GM23338 (cell line): ENCODE data around the gene HBZ. TPM values are rescaled to one million over a fixed set of nuclear protein-coding genes. Genes with fewer than 3 reads are reported as not detected.
"Not testable (repeated sequence)": the region's sequence is repeated elsewhere in the genome, so short reads cannot be mapped to it uniquely, and the experiment has no call there.

Experiments used
- ATAC-seq: fragments of 200-7000 bp; cut with Tn5 transposase; 3 replicates; pipeline ENCODE4 v1.9.1; 2020
- DNase-seq: peaks from one replicate; pipeline ENCODE4 v3.0.0-alpha.2; 2015; ENCODE audit warnings: low spot score
- H2AFZ ChIP-seq: fragments of 200-600 bp; sonication (generic); 2 replicates; pipeline ENCODE4 v1.8.0; 2016; ENCODE audit warnings: antibody characterized with exemption, mild to moderate bottlenecking, moderate library complexity
- H3F3A ChIP-seq: fragments of 200-600 bp; sonication (generic); replicated peaks from 2 replicates; pipeline ENCODE4 v1.8.0; 2017; ENCODE audit warnings: antibody characterized with exemption, mixed run types, low read depth
- H3K27ac ChIP-seq: fragments of 200-600 bp; sonication (generic); 2 replicates; pipeline ENCODE4 v1.6.1; 2016; ENCODE audit warnings: low read depth
- H3K27me3 ChIP-seq: fragments of 200-600 bp; sonication (generic); 2 replicates; pipeline ENCODE4 v1.8.0; 2016; ENCODE audit warnings: mild to moderate bottlenecking, mixed run types, moderate library complexity; ENCODE audit not compliant: insufficient read depth
- H3K36me3 ChIP-seq: fragments of 200-600 bp; sonication (generic); 2 replicates; pipeline ENCODE4 v1.8.0; 2016; ENCODE audit warnings: mild to moderate bottlenecking; ENCODE audit not compliant: insufficient read depth
- H3K4me1 ChIP-seq: fragments of 200-600 bp; sonication (generic); 2 replicates; pipeline ENCODE4 v1.8.0; 2016; ENCODE audit warnings: mild to moderate bottlenecking, moderate library complexity; ENCODE audit not compliant: insufficient read depth
- H3K4me2 ChIP-seq: fragments of 200-600 bp; sonication (generic); 2 replicates; pipeline ENCODE4 v1.7.1; 2017; ENCODE audit warnings: mixed run types
- H3K4me3 ChIP-seq: fragments of 200-600 bp; sonication (generic); 2 replicates; pipeline ENCODE4 v1.6.1; 2016; ENCODE audit warnings: mixed run types
- H3K79me2 ChIP-seq: fragments of 200-600 bp; sonication (generic); replicated peaks from 2 replicates; pipeline ENCODE4 v1.8.0; 2017; ENCODE audit warnings: mild to moderate bottlenecking; ENCODE audit not compliant: insufficient read depth
- H3K9me2 ChIP-seq: fragments of 200-600 bp; sonication (generic); 2 replicates; pipeline ENCODE4 v1.8.0; 2017; ENCODE audit not compliant: insufficient read depth
- H4K20me1 ChIP-seq: fragments of 200-600 bp; sonication (generic); replicated peaks from 2 replicates; pipeline ENCODE4 v1.8.0; 2017; ENCODE audit warnings: mild to moderate bottlenecking; ENCODE audit not compliant: insufficient read depth
- H3K27ac Mint-ChIP-seq: 2 replicates; pipeline ENCODE4 v1.8.0; 2020; ENCODE audit warnings: inconsistent platforms, mild to moderate bottlenecking, moderate library complexity, mixed read lengths
- H3K27me3 Mint-ChIP-seq: 3 replicates; pipeline ENCODE4 v1.8.0; 2022; ENCODE audit warnings: low read depth, mild to moderate bottlenecking, moderate library complexity, mixed read lengths, inconsistent platforms; ENCODE audit not compliant: insufficient read depth, poor library complexity
- H3K36me3 Mint-ChIP-seq: 3 replicates; pipeline ENCODE4 v1.8.0; 2021; ENCODE audit warnings: low read depth, mild to moderate bottlenecking, inconsistent platforms, moderate library complexity, mixed read lengths
- H3K4me1 Mint-ChIP-seq: 3 replicates; pipeline ENCODE4 v1.8.0; 2020; ENCODE audit warnings: mild to moderate bottlenecking, inconsistent platforms, mixed read lengths
- H3K4me3 Mint-ChIP-seq: 3 replicates; pipeline ENCODE4 v1.8.0; 2021; ENCODE audit warnings: moderate library complexity, mild to moderate bottlenecking, inconsistent platforms, mixed read lengths
- H3K9me3 Mint-ChIP-seq: 3 replicates; pipeline ENCODE4 v1.8.0; 2020; ENCODE audit warnings: moderate library complexity, mild to moderate bottlenecking, inconsistent platforms, mixed read lengths
- EZH2 ChIP-seq: fragments of 200-600 bp; sonication (generic); IDR thresholded peaks from one replicate; pipeline ENCODE4 v1.8.0; 2017; ENCODE audit warnings: antibody characterized with exemption, mild to moderate bottlenecking, low read depth; ENCODE audit not compliant: unreplicated experiment
- STAT1 ChIP-seq: IDR thresholded peaks from one replicate; pipeline ENCODE4 v1.6.1; 2016; ENCODE audit warnings: antibody characterized with exemption; ENCODE audit not compliant: unreplicated experiment
- polyA plus RNA-seq: library from polyadenylated mRNA; unstranded; fragments of >200 nt; fragmentation: Nextera tagmentation; extraction: Ambion mirVana; gene quantifications from 2 replicates; pipeline ENCODE4 v1.2.1, GENCODE V29; 2016
- total RNA-seq: library from RNA; depleted of rRNA; stranded (reverse); fragments of >200 nt; shearing (Covaris generic); gene quantifications from 2 replicates; pipeline ENCODE4 v1.2.3, GENCODE V29; 2014
- TF ChIP-seq, protein P1 (sequence below), 2 experiments: fragments of 200-600 bp in 1 of 2; sonication (generic) in 1 of 2; conservative IDR thresholded peaks; 2 replicates each; pipeline versions ENCODE4 v1.5.1 to v1.6.1; 2016 to 2017; ENCODE audit warnings: antibody characterized with exemption in 2 of 2, low read depth in 2 of 2, mild to moderate bottlenecking in 2 of 2, moderate library complexity in 1 of 2

Gene HBZ
- total and polyA plus RNA-seq, 2 experiments from 2014 or later, result 0.39 TPM; not detected in 1

DNA sequence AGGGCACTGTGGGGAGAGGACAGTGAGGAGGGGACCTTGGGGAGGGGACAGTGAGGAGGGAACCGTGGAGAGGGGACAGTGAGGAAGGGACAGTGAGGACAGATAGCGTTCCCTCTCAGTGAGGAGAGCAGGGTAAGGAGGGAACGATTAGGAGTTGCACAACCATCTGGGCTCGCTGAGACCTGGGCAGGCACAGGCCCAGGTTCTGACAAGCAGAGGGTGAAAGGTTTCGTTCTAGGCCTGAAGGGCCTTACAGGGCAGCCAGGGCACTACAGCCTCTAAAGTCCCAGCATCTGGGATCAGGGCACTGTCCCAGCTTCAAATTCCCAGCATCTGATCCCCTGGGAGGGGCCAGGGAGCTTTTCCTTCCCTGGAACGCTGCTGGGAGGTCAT is 681 bp downstream of the HBZ start:
- Mint-ChIP-seq H3K27me3 (peaks cover 34% of the 10 kb centered on the region), H3K4me3 (peak overlapping the region; percentile 44; the same call in 1 of the 3 replicates)
- not testable (repeated sequence) for H3F3A ChIP-seq, H3K27ac ChIP-seq, H3K36me3 Mint-ChIP-seq, H4K20me1 ChIP-seq, H3K4me3 ChIP-seq, H3K9me2 ChIP-seq, DNase-seq, H3K79me2 ChIP-seq, H3K9me3 Mint-ChIP-seq, H3K4me1 Mint-ChIP-seq, H2AFZ ChIP-seq, H3K27ac Mint-ChIP-seq, H3K4me2 ChIP-seq, H3K4me1 ChIP-seq, ATAC-seq, H3K36me3 ChIP-seq
- peaks cover 70% of the 10 kb centered on the region for H3K27me3 ChIP-seq

GRCh38 chr16:153550-154216 is 1.2 kb downstream of the HBZ start:
- peaks cover 75% of the 10 kb centered on the region for H3K27me3 ChIP-seq
- H3K27ac ChIP-seq, H3K4me1 Mint-ChIP-seq, H3K79me2 ChIP-seq, DNase-seq, H2AFZ ChIP-seq, H4K20me1 ChIP-seq, H3F3A ChIP-seq, H3K9me2 ChIP-seq, H3K36me3 ChIP-seq, H3K36me3 Mint-ChIP-seq, H3K4me3 Mint-ChIP-seq, H3K9me3 Mint-ChIP-seq, H3K4me1 ChIP-seq, H3K27ac Mint-ChIP-seq, H3K4me2 ChIP-seq, H3K4me3 ChIP-seq: not testable (repeated sequence)
- H3K27me3 Mint-ChIP-seq, result peaks cover 32% of the 10 kb centered on the region
- peak; percentile 59 for ATAC-seq

GRCh38 chr16:154217-155030 is 2.0 kb downstream of the HBZ start:
- ATAC-seq (peak; percentile 47), DNase-seq (peak; percentile 69)
- peaks cover 32% of the 10 kb centered on the region for H3K27me3 Mint-ChIP-seq
- H3K36me3 ChIP-seq, result no peaks in the 10 kb centered on the region
- peak overlapping the region; percentile 99 for H2AFZ ChIP-seq
- no peak overlapping the region for H3K27ac ChIP-seq
- peak overlapping the region; percentile 98 for H3K4me2 ChIP-seq
- H3K27ac Mint-ChIP-seq, result no peak overlapping the region
- H3K4me1 Mint-ChIP-seq, result peaks cover 5% of the 10 kb centered on the region; the same call in 2 of the 3 replicates
- 0 out of 2 replicates have a peak, but pooled peaks cover 3% of the 10 kb centered on the region for H4K20me1 ChIP-seq
- H3K4me3 ChIP-seq, result peak overlapping the region; percentile 85
- H3K9me2 ChIP-seq, result no peaks in the 10 kb centered on the region
- peaks cover 77% of the 10 kb centered on the region for H3K27me3 ChIP-seq
- no peaks in the 10 kb centered on the region for H3K79me2 ChIP-seq
- peaks cover 5% of the 10 kb centered on the region; the same call in 1 of the 2 replicates for H3K4me1 ChIP-seq
- peaks cover 4% of the 10 kb centered on the region; the same call in 2 of the 3 replicates for H3K9me3 Mint-ChIP-seq
- H3F3A ChIP-seq, result 0 out of 2 replicates have a peak, but pooled peaks cover 6% of the 10 kb centered on the region
- TF ChIP-seq, protein P1, sequence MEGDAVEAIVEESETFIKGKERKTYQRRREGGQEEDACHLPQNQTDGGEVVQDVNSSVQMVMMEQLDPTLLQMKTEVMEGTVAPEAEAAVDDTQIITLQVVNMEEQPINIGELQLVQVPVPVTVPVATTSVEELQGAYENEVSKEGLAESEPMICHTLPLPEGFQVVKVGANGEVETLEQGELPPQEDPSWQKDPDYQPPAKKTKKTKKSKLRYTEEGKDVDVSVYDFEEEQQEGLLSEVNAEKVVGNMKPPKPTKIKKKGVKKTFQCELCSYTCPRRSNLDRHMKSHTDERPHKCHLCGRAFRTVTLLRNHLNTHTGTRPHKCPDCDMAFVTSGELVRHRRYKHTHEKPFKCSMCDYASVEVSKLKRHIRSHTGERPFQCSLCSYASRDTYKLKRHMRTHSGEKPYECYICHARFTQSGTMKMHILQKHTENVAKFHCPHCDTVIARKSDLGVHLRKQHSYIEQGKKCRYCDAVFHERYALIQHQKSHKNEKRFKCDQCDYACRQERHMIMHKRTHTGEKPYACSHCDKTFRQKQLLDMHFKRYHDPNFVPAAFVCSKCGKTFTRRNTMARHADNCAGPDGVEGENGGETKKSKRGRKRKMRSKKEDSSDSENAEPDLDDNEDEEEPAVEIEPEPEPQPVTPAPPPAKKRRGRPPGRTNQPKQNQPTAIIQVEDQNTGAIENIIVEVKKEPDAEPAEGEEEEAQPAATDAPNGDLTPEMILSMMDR (conservative IDR thresholded peaks at IDR 0.05; ENCODE audit: low read depth in 2 of 2), result no peak
- TF ChIP-seq EZH2 (peak; percentile 65), STAT1 (no peak)
- H3K36me3 Mint-ChIP-seq, result no peaks in the 10 kb centered on the region
- peak overlapping the region; percentile 82 for H3K4me3 Mint-ChIP-seq
